GM18858 (cell line): Measurements from ENCODE around the gene CACNG4.

Source experiments
- ATAC-seq: cut with Tn5 transposase; IDR thresholded peaks from one replicate; pipeline ENCODE4 v1.9.1; 2021; ENCODE audit not compliant: unreplicated experiment

The CACNG4 gene

DNA sequence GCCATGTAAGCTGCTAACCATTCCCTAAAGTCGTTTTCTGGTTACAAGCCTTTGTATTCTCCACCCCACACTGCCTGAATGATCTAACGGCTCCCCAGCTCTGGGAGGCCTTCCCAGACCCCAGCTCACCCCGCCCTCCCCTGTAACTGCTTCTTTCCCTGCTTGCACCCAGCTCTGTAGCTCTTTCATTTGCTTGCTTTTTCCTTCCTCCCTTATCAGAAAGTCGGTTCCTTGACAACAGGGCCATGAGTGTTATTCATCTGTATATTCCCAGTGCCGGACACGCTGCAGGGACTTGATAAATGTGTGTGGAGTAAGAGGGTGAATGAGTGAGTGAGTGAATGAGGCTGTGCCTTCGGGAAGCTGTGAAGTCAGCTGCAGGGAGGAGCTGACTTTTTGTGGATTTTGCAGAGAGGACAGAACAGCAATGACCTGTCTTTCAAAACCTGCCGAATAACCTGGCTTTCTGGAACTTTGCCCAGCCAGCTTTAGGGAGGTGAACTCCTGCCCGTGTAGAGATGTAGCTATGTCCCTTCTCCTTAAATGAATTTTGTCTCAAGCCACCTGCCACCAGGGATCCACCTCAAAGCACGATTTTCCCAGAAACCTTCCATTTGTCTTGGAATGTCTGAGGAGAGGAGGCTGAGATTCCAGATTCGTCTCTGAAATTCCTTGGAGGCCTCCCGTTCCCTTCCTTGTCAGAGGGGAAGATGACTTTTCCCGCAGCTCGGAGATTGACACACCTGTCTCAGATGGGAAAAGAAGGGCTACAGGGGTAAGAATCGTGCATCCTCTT, 20.0 kb upstream of the CACNG4 start:
- no peak for ATAC-seq

DNA sequence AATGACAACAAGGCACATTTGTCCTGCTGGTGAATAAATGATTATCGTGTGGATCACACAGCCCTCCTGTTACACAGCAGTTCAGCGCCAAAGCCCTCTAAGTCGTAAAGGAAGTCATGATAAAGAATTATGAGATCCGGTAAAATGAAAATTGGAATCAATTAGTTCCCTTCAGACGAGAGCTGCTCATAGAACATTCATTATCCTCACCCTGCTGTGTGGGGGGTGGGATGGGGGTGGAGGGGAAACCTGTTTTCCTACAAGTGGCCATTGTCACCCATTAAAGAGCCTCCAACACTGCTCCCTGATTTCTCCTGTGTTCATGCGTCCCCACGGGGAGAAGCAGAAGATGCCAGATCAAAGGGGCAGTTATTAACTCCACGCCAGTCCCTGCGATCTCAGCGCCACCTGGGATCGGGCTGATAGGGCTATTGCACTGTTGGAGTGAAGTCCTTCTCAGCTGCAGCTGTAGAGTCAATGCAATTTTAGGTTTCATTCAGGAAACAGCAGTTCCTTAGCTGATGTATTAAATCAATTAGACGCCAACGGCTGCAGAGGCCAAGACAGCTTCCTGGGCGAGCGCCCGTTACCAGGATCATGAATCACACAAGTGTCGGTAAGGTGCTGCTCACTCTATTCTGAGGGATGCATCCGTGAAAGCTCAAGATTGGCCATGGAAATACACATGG, 19.2 kb upstream of the CACNG4 start:
- ATAC-seq: no peak

DNA sequence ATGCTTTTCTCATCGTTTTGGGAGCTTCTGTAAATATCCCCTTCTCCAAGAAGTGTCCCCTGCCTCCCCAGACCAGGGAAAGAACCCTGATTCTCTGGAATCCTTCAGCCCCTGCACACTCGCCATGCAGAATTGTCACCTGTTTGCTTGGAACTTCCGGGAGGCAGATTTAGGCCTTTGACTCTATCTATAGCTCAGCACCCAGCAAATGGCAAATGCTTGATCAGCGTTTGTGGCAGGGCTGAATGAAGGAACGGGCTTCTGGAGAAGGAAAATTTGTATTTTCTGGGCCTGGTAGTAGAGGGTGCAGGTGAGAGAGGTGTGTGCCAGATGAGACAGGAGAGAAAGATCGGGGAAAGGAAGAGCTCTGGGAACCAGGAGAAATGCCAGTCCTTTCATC, 18.3 kb upstream of the CACNG4 start:
- ATAC-seq: no peak

DNA sequence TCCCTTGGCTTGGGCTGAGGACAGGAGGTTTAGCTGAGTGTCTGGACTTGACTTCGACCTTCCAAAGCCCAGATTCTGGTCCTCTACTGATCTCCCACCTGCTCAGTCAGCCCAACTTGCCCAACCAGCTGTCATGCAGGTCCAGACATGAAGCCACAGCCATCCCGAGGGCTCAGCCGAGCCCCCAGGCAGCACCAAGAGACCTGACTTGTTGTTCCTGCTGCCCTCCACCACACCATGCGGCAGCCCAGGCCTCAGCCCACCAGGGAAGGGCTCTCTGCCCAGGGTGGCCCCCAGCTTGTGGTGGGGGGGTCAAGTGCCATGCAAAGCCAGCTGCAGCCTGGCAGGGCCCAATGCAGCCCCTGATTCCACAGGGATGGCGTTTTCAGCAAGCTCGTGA, 17.2 kb upstream of the CACNG4 start:
- ATAC-seq: no peak

DNA sequence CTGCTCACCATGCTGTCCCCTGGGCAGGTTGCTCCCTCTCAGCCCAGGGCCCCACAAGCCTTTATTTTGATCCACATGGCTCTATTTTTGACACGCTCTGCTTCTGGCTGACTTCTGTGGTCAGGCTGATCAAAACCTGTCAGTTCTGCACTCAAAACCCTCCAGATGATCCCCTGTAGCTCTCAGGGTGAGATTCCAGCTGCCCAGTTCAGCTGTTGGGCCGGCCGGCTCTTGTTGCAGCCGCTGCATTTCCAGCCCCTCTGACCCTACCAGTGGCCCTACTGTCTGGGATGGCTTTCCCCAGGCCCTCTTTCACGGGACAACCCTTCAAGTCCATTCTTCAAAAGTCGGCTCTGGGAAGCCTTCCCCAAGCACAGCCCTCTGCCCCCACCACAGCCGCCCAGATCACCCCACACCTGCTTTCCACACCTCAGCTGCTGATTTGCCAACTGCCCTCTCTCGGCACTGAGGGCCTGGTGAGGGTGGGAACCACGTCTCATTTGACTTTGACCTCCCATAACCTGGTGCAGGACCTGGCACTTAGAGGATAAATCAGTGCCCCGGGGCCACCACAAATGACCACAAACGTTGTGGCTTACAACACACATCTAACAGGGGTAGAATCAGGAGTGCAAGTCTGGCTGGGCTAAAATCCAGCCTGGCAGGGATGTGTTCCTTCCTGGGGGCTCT, 16.3 kb upstream of the CACNG4 start:
- ATAC-seq: no peak

DNA sequence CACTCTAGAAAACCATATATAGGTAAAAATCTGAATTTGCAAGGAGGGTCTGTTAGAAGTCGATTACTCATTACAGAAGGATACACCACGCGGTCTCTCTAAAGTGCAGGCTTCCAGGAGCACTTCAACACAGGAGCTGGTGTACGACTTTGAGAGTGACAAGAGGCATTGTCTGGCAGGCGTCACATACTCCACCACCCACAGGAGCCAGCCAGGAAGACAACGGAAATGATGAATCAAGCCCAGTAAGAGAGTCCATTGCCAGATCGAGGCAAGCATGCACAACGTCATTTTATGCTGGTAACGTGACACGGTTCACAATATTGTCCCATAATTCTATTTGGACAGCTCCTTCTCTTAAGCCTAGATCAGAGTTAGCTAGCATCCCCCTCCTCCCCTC, 15.0 kb upstream of the CACNG4 start:
- no peak for ATAC-seq

DNA sequence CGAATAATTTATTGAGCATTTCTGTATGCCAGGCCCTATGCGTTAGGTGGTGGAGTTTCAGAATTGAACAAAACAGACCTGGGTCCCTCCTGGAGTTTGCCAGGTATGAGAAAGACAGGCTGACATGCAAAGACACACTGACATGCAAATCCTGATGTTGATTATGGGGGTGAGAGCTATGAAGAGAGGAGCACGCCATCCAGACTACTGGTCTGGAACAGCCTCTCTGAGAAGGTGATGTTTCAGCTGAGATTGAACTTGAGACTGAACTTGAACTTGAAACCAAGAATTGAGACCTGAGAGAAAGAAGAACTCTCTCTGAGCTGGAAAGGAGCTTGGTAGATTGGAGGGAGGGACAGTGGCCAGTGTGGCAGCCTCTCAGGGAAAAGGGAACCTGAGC, 14.2 kb upstream of the CACNG4 start:
- ATAC-seq: no peak

DNA sequence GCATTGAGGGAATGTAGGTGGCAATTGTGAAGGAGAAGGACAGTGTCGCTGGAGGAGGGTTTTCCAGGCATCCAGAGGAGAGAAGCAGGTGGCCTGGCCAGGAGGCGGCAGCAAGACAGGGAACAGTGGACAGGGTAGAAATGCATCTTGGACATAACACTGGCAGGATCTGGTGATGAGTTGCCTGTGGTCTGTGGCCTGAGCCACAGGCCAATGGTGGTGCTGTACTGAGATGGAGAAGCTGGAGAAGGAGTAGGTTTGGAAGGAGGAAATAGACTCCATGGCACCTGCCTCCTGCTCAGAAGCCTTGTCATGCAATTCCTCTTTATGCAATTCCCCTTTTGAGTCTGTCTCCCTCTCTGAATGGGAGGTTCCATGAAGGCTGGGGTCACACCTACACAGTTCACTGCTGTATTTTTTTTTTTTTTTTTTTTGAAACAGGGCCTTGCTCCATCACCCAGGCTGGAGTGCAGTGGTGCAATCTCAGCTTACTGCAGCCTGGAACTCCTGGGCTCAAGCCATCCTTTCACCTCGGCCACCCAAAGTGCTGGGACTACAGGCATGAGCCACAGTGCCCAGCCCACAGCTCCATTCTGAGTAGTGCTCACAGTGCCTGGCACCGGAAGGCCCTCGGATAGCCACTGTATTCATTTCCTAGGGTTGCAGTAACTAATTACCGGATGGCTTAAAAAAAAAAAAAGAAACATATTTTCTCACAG, 13.5 kb upstream of the CACNG4 start:
- ATAC-seq: no peak

DNA sequence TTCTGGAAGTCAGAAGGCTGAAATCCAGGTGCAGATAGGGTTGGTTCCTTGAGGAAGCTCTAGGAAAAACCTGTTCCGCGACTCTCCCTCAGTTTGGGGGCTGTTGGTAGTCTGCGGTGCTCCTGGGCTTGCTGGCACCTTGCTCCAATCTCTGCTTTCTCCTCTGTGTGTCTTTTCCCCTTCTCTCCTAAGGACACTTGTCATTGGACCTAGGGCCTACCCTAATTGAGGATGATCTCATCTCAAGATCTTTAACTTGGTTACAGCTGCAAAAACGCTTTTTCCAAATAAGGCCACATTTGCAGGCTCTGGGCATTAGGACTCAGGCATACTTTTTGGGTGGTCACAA, 12.9 kb upstream of the CACNG4 start:
- no peak for ATAC-seq

DNA sequence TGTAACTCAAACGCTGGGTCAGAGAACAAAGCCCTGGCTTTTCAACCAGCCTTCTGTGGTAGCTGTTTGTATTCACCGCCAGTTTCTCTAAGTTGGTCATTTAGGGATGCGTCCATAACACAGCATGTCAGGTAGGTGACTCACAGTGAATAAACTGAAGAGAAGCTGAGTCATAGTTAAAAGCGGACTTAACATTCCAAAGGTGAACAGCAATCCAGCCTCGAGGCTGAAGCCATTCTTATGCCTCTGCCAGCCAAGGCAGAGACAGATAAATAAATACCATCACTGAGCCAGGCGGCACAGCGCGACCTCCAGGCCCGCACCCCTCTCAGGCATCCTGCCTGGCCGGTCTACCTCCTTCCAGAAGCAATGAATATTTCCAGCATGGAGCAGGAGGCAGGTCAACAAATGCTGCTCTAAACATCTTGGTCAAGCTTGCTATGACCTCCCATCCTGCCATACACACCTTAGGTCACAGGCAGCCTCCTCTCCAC, 12.4 kb upstream of the CACNG4 start:
- ATAC-seq: no peak

DNA sequence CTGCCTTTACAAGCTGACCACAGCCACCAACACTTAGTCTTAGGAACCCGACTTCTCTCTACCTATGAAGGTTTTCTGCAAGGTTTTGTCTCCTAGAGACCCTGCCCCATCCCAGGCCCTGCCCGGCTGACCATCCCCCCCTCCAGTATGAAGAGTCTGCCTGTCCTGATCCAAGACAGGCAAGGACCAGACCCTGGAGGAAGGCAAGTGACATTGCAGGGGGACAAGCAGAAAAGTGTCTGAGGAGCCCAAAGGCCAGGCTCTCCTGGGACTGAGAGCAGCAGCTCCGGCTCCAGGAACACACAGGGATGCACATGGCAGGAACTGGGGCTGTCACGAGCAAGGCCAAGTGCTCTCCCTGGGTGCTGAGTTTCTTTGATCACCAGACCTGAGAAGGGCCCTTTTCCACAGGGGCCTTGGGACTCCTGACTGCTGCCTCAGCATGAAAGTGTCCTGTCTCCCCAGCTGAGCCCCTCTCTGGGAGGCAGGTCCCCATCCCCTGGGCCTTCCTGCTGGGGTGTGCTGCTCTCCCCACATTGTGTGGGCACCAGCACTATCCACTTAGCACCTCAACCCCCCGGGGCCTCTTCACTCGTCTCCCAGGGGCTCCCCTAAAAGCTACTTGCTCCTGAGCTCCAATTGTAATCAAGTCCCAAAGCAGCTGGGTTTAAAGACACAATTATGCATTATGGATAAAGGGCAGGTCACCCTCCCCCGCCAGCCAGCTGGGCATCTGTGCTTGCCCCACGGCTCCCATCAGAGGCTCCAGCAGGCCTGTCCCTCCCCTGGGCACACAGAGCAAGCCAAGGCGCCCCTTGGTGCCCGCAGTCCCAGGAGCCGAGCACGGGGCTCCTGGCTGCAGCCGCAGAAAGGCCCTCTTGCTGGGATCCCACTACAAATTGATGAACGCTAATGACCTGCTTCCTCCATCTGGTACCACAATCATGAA, 11.6 kb upstream of the CACNG4 start:
- no peak for ATAC-seq

DNA sequence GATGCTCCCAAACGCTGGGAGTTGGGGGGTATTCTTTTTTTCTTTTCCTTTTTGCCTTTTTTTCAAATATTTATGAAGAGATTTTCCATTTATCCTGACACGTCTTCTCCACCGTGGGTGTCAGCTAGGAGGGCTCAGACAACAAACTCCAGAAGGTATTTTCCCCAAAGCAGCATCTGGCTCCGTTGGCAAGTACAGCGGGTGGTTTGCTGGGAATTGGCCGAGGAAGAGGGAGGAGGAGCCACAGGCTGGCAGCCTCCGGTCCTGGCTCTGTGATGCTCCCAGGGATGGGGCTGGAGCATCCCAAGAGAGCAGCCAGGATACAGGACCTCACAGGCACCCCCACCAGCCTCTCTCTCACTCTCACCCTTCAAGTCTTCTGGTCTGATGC, 10.9 kb upstream of the CACNG4 start:
- ATAC-seq: no peak

DNA sequence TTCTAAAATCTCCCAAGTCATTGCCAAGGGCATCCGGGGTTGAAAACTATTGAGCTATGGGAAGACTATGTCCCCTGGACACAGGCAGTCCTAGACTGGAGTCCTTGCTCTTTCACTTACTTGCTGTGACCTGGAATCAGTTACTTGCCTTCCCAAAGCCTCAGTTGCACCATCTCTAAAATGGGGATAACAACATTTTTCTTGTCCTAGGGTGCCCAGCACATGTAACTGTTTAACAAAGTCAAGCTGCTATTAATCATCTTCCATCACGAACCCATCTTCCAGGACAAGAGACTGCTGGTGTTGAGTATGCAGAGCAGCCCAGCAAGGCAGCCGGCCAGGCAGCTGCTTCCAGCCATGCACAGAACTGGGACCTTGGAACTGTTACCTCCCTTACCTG, 9.9 kb upstream of the CACNG4 start:
- ATAC-seq: no peak

DNA sequence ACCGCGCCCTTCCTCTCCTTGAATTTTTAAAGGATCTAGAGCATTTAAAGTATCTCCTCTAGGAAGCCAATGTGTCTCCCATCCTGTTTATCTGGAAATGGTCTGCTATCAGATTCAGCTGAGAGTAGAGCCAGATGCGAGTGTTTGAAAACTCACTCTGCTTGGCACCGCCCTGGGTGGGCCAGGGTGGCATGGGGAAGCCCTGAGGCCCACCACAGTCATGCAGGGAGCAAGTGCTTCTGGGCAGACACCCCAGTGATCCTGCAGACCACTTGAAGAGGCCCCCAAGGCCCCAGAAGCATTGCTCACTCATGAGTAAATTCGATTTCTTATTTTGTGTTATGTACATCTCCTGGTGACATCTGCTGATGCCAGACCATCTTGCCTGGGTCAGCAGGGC, 8.7 kb upstream of the CACNG4 start:
- ATAC-seq: no peak

DNA sequence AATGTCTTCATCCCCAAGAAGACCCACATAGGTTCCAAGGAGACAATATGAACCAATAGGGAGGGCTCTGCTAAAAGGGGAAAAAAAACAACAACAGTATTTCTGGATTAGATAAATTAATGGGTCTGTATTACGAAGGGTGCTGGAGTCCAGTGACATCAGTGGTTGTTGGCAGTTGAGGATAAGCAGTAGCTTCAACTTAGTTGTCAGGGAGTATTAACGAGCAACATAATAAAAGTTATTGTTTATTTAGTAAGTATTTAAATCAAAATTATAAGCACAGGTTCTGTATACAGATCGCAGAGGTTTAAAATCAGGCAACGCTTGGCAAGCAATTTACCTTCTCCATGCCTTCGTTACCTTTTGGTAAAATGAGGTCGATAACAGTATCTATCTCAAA, 7.6 kb upstream of the CACNG4 start:
- no peak for ATAC-seq

DNA sequence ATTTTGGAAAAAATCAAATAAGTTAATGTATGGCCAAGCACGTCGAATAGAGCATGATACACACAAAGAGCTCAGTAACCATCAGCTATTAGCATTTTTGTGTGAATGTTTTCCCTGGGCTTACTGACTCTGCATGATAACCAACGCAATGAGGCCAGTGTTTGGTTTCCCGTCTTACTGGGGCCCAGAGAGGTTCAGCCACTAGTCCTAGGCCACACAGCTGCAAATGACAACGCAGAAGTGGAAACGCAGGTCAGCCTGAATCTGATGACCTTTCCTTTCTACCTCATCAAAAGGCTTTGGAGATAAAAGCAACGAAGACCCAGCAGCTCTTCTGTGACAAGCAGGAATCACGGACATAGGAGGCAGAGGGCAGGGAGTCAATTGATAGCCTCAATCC, 7.2 kb upstream of the CACNG4 start:
- ATAC-seq: no peak

DNA sequence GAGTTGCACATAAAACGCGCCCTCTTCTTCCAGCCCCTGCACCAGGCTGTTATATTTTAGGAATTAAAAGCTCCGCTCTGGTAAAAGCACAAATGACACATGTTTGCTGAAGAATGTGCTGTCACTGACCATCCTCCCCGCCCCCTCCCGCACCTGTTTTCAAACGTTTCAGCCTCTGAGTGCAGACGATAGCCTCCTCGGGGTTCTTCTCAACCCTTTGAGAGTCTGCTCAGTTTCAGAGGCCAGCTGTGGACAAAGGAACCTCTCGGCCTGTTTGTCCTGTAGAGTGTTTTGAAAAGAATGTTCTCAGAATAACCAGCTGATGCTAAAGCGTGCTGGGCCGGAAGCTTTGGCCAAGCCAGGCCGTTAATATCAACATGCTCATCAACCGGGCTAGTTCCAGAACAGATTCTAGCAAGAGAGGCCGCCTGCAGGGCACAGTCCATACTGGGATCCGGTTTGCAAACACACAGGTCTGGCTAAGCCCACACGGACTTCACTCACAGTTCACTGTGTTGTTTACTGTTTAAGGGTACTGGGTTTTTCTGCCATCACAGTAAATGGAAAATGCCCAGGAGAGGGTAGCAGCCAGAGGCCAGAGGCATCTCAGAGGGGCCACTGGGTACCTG, 6.4 kb upstream of the CACNG4 start:
- no peak for ATAC-seq

DNA sequence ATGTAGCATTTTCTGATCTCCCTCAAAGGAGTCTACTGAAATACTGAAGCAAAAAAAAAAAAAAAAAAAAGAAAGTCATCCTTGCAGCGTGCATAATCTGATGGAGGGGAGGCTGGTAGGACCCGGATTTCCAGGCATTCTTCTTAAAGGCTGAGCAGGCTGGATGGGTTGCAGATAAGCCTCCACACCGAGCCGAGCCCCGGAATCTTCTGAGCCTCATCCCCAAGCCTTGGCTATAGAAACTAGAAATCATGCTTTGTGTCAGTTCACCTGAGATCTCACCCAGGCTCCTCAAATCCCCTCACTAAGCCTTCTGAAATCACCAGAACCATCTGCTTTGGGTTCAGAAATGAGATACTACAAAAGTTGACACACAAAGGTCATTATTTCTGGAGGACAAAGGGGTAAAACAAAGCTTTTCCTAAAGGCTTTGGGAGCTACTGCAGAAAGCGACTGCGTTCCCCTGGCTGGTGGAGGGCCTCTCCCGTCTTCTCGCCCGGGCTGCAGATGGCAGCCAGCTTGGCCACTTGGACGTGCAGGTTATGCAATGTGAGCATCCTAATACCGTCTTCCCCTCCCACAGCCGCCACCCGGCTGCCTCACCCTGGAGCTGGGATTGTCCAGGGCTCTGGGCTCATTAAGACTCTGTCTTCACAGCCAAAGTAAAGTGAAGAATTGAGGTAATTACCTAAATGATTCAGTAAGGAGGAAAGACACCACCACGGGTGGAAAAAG, 4.7 kb upstream of the CACNG4 start:
- ATAC-seq: no peak

DNA sequence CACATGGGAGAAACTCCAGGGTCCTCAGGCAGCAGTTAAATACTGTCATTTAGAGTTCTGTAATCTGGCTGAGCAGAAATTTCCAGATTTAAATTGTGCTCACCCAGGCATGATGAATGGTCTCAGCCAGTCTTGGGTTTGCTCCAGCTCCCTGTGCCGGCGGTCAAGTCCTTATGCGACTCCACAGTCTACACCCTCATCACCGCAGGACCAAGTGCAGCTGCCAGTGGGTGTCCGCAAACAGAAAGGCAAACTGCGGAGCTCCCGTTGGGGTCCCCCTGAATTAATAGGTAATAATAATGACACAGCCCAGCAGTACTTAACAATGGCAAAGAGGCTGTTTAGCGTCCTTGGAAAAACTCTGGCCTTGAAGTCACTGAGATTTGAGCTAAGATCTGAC, 3.9 kb upstream of the CACNG4 start:
- no peak for ATAC-seq
